Astrocyte of the cerebellum (primary cell): ENCODE data around the gene POLK.
A peak's percentile ranks its signal among the peaks of the same experiment; 100 is the strongest.

ENCODE experiments used
- DNase-seq: peaks from one replicate; pipeline ENCODE4 v3.0.0-alpha.2; 2011; ENCODE audit warnings: low read depth
- H3K4me3 ChIP-seq: 2 replicates; pipeline ENCODE4 v1.5.1; 2011; ENCODE audit warnings: mild to moderate bottlenecking, low read depth, low read length, moderate library complexity
- CTCF ChIP-seq: IDR thresholded peaks from 2 replicates; pipeline ENCODE4 v1.5.1; 2012; ENCODE audit warnings: low read length, low read depth, moderate library complexity, mild to moderate bottlenecking; ENCODE audit errors: missing control alignments
- in situ Hi-C: cut with HindIII; loops from 2 replicates; pipeline ENCODE4 v1.10.0; 2017; ENCODE audit warnings: low sequenced_read_pairs

The POLK gene

GRCh38 chr5:75510417-75510835, 1.3 kb upstream of the POLK start:
- no peak for DNase-seq
- no peak for TF ChIP-seq CTCF
- in situ Hi-C loops: no loop called here
- H3K4me3 ChIP-seq: peak overlapping the region; percentile 78

- no peak for DNase-seq
- in situ Hi-C loops: no loop called here
- H3K4me3 ChIP-seq: peak overlapping the region; percentile 78
- no peak for TF ChIP-seq CTCF
Measured at GRCh38 chr5:75510836-75511434, 756 bp upstream of the POLK start.

GRCh38 chr5:75512383-75513074, 838 bp downstream of the POLK start:
- in situ Hi-C loops: no loop called here
- DNase-seq: no peak
- TF ChIP-seq CTCF: no peak

GRCh38 chr5:75513841-75514240, 2.1 kb downstream of the POLK start:
- in situ Hi-C loops: no loop called here
- no peak for DNase-seq
- TF ChIP-seq CTCF: no peak
- H3K4me3 ChIP-seq: no peak overlapping the region

More at GRCh38 chr5:75512383-75513074, 838 bp downstream of the POLK start:
- peak overlapping the region; percentile 78 for H3K4me3 ChIP-seq

GRCh38 chr5:75514323-75514722, 2.6 kb downstream of the POLK start:
- no peak for DNase-seq
- TF ChIP-seq CTCF: no peak
- in situ Hi-C loops: no loop called here
- H3K4me3 ChIP-seq: no peak overlapping the region

- DNase-seq: no peak
- TF ChIP-seq CTCF: no peak
- in situ Hi-C loops: no loop called here
- H3K4me3 ChIP-seq: no peak overlapping the region
Measured at GRCh38 chr5:75519761-75520160, 8.1 kb downstream of the POLK start.
